ENCODE data around the gene CCDC57.

DNA sequence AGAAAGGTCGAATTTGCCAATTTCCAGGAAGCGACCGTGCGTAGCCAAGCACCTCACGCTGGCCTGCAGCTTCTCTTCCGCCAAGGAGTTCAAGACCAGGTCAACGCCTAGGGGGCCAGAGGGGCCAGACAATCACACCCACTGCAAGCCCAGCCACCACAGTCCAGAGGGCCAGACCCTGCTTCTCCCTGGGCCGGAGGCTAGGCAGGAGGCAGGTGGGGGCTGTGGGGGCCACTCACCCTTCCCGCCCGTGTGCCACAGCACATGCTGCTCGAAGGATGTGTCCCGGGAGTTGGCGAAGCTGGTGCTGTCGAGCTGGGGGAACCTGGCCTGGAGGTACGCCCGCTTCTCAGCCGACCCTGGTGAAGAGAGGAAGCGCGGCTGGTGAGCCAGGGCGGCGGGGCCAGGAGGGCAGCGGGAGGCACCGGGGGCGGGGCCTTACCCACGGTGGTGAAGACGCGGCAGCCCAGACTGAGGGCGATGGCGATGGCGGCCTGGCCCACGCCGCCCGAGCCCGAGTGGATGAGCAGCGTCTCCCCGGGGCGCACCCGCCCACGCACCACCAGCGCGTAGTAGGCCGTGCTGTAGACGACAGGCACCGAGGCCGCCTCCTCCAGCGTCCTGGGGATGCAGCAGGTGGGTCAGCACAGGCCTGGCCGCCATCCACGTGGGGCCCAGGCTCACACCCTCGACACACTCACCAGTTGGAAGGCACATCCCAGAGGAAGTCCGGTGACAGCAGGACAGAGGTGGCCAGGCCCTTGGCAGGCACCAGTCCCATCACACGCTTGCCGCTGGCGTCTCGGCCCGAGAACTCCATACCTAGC, 128.9 kb downstream of the CCDC57 start:
- TF ChIP-seq, protein P1, sequence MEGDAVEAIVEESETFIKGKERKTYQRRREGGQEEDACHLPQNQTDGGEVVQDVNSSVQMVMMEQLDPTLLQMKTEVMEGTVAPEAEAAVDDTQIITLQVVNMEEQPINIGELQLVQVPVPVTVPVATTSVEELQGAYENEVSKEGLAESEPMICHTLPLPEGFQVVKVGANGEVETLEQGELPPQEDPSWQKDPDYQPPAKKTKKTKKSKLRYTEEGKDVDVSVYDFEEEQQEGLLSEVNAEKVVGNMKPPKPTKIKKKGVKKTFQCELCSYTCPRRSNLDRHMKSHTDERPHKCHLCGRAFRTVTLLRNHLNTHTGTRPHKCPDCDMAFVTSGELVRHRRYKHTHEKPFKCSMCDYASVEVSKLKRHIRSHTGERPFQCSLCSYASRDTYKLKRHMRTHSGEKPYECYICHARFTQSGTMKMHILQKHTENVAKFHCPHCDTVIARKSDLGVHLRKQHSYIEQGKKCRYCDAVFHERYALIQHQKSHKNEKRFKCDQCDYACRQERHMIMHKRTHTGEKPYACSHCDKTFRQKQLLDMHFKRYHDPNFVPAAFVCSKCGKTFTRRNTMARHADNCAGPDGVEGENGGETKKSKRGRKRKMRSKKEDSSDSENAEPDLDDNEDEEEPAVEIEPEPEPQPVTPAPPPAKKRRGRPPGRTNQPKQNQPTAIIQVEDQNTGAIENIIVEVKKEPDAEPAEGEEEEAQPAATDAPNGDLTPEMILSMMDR (IDR thresholded peaks at IDR 0.05), result no peak
- TF ChIP-seq POLR2AphosphoS5 (IDR thresholded peaks at IDR 0.05), result no peak
